Measurements from ENCODE around the gene PMPCA.

The PMPCA gene

DNA sequence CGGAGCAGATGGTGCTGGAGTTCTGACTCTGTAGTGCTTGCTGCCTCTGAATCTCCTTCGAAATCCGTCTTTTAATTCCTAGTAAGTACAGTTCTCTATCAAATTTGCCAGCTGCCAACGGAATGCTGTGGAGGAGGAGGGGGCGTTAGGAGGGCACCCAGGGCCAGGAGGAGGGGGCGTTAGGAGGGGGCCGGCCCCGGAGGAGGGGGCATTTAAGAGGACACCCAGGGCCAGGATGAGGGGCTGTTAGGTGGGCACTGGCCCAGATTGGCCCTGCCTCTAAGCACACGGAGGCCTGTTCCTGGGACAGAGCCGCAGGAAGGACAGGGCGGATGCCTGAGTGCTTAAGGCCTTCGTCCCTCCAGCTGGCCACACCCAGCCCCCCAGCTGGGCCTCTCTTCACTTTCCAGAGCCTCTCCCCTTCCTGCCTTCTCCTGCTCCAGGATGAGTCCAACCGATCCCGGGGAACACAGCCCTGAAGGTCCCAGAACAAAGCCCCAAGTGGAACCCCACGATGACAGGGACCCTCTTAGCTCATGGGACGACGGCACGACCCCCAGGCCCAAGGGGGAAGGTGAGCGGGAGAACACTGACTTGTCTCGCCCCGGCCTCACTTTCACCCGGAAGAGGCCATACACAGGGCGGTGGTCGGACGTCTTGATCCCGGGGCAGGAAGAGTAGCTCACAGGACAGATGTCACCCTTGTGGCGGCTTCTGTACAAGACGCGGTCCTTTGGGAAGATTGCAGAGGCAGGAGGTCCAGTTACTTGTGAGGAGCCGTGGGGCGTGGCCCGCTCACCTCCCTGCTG, 19.4 kb downstream of the PMPCA start:
- no peak overlapping the region for H3K4me3 Mint-ChIP-seq
- no peaks in the 10 kb centered on the region for H3K9me3 Mint-ChIP-seq (ENCODE audit: low read depth)
- no peaks in the 10 kb centered on the region for H3K4me1 Mint-ChIP-seq (ENCODE audit: low read depth)
- H3K27ac Mint-ChIP-seq = no peak overlapping the region
- H3K36me3 Mint-ChIP-seq = no peaks in the 10 kb centered on the region
- H3K27me3 Mint-ChIP-seq = no peaks in the 10 kb centered on the region

DNA sequence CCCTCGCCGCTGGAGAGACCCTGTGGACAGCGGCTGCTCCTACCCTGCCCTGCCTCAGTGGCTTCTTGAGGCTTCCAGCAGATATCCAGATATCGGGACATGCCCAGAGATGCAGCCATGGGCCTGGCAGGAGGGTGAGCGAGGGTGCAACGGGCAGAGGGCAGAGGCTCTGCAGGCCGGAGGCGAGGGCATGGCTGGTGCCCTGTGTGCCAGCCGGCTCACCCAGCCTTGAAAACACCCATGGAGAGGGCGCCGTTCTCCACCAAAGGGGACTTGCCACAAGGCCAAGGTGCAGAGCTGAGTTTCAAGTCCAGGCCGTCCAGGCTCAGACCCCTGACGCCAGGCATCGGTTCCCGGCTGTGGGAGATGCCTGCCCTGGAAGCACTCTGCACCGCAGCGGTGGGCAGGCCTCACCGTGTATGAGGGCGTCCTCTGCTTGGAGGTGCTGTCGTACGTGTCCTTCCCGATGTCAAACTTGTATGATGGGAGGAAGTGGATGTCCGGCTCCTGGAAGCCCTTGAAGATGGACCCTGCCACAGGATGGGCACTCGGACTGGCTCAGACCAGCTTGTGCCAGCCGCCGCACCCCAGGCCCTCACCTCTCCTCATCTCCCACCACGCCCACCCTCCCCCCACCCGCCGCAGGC, 20.3 kb downstream of the PMPCA start:
- Mint-ChIP-seq H3K9me3 (ENCODE audit: low read depth) (no peaks in the 10 kb centered on the region), H3K27me3 (no peaks in the 10 kb centered on the region), H3K4me3 (no peak overlapping the region), H3K36me3 (no peaks in the 10 kb centered on the region), H3K27ac (no peak overlapping the region), H3K4me1 (ENCODE audit: low read depth) (peaks cover 2% of the 10 kb centered on the region)

DNA sequence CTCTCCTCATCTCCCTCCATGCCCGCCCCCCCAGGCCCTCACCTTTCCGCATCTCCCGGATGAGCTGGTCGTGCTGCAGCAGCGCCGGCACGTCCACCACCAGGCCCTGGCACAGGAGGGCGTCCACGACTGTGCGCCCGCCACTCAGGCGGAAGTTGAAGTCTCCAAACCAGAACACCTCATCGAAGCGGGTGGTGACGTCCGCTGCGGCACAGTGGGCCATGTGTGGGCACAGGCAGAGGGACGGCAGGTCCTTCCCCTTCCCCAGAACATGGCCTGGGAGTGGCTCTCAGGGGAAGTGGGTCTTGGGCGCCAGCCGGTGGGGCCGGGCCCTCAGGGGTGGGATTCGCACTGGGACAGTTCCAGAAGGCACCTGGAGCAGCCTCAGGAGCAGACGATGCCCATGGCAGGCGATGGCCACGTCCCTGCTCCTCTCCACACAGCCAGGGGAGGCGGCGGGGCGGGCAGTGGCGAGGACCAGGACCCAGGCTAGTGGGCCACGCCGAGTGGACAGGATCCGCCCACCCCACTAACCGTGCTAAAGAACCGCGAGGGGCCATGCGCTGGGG, 21.4 kb downstream of the PMPCA start:
- H3K27ac Mint-ChIP-seq = no peak overlapping the region
- no peak overlapping the region for H3K4me3 Mint-ChIP-seq
- H3K4me1 Mint-ChIP-seq (ENCODE audit: low read depth) = peaks cover 10% of the 10 kb centered on the region
- no peaks in the 10 kb centered on the region for H3K27me3 Mint-ChIP-seq
- no peaks in the 10 kb centered on the region for H3K9me3 Mint-ChIP-seq (ENCODE audit: low read depth)
- no peaks in the 10 kb centered on the region for H3K36me3 Mint-ChIP-seq

DNA sequence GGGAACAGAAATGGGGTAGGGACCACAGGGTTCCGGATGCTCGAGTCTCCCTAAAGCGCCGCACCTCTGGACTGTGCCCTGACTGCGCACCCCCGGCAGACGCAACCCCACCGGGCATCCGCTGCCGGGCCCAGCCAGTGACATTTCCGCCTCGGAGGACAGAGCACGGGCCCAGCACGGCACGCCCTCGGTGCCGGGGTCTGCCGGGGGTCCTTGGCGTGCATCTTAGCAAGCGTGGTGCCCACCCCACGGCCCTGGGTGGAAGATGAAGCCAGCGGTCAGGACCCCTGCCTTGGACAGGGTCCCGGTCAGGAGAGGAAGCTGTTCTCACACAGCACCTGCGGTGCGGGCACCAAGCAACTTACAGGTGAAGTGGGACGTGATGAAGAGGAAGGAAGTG, 22.1 kb downstream of the PMPCA start:
- no peak overlapping the region for H3K4me3 Mint-ChIP-seq
- H3K27me3 Mint-ChIP-seq = no peaks in the 10 kb centered on the region
- peaks cover 17% of the 10 kb centered on the region for H3K4me1 Mint-ChIP-seq (ENCODE audit: low read depth)
- no peaks in the 10 kb centered on the region for H3K9me3 Mint-ChIP-seq (ENCODE audit: low read depth)
- no peaks in the 10 kb centered on the region for H3K36me3 Mint-ChIP-seq
- no peak overlapping the region for H3K27ac Mint-ChIP-seq

DNA sequence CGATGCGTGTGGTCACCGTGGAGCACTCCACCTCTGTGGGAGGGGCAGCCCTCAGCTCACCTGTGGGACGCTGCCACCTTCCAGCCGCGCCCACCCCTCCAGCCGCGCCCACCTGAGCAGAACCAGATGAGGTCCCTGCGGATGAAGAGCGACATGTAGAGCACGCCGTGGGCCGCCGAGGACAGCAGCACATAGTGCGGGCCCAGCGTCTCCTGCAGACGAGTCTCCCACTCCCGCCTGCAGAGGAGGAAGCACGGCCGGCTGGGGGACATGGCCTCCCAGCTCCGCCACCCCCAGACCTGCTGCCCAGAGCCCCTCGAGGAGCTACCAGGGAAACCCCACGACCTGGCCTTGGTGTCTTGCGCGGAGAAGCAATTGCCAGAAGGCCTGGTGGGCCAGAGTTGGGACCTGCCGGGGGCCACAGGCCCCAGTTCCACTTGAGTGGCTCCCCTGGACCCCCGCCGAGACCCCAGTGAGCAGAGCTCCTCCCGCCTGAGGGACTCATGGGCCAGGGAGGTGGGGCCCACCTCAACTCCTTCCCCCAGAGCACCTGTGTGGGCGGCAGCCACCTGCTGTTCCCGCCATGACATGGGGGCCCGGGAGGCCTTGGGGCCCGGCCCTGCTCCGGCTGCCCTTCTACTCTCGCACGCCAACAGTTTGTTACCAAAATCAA, 22.7 kb downstream of the PMPCA start:
- Mint-ChIP-seq H3K36me3 (no peaks in the 10 kb centered on the region), H3K27me3 (no peaks in the 10 kb centered on the region), H3K9me3 (ENCODE audit: low read depth) (no peaks in the 10 kb centered on the region), H3K27ac (no peak overlapping the region), H3K4me3 (no peak overlapping the region), H3K4me1 (ENCODE audit: low read depth) (peaks cover 22% of the 10 kb centered on the region)

DNA sequence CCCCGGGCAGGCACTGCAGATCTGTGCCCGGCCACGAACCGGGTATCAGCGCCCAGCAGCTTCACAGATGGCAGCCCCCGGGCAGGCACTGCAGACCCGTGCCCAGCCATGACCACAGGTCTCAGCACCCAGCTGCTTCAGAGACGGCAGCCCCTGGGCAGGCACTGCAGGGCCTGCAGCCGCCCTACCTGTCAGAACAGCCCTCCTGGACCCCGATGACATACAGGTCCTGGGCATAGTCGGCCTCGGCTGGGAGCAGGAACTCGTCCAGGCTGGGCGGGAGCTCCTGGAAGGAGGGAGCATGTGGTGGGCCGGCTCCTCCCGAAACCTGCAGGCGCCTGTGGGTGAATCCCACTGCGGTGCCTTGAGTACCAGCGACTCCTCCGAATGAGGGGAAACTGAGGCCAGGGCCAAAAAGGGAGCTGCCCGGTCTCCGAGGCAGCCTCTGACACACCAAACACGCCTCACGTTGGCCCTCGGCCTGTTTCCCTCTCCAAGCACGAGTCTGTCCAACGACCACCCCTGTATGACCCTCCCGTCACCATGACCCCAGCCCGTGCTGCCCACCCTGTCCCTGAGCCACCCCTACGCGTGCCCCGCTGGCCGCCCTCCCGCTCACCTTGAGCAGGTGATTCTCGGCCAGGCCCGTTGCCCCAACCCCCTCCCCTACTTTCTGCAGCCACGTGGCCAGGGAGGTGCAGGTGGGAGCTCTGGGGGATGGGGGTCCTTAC, 23.6 kb downstream of the PMPCA start:
- no peak overlapping the region for H3K27ac Mint-ChIP-seq
- H3K4me1 Mint-ChIP-seq (ENCODE audit: low read depth) = peaks cover 24% of the 10 kb centered on the region
- no peaks in the 10 kb centered on the region for H3K27me3 Mint-ChIP-seq
- H3K9me3 Mint-ChIP-seq (ENCODE audit: low read depth) = no peaks in the 10 kb centered on the region
- no peaks in the 10 kb centered on the region for H3K36me3 Mint-ChIP-seq
- no peak overlapping the region for H3K4me3 Mint-ChIP-seq

DNA sequence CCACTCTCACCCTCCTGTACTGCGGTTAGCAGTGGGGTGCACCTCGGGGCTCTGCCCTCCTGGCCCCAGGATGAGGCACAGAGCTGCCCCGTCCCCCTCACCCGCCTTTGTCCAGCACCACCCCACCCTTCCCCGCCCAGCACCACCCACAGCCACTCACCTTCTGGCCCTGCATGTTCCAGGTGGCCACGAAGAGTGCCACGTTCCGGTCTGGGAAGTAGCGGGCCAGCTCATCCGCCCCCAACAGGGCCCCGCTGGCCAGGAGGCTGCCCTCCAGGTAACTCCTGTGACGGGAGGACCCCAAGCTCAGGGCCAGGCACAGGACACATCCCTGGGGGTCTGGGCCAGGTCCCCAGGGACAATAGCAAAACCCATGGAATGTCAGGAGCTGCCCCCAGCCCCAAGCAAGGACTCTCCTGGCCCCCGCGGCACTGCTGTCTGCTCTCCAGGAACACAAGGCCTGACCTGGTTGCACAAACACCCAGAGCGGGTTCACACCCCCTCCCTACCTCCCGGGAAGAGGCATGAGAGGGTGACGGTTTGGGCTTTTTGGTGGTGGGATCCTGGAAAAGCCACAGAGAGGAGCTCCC, 24.2 kb downstream of the PMPCA start:
- no peaks in the 10 kb centered on the region for H3K27me3 Mint-ChIP-seq
- H3K4me3 Mint-ChIP-seq = no peak overlapping the region
- peaks cover 24% of the 10 kb centered on the region for H3K4me1 Mint-ChIP-seq (ENCODE audit: low read depth)
- no peaks in the 10 kb centered on the region for H3K9me3 Mint-ChIP-seq (ENCODE audit: low read depth)
- H3K36me3 Mint-ChIP-seq = no peaks in the 10 kb centered on the region
- no peak overlapping the region for H3K27ac Mint-ChIP-seq

DNA sequence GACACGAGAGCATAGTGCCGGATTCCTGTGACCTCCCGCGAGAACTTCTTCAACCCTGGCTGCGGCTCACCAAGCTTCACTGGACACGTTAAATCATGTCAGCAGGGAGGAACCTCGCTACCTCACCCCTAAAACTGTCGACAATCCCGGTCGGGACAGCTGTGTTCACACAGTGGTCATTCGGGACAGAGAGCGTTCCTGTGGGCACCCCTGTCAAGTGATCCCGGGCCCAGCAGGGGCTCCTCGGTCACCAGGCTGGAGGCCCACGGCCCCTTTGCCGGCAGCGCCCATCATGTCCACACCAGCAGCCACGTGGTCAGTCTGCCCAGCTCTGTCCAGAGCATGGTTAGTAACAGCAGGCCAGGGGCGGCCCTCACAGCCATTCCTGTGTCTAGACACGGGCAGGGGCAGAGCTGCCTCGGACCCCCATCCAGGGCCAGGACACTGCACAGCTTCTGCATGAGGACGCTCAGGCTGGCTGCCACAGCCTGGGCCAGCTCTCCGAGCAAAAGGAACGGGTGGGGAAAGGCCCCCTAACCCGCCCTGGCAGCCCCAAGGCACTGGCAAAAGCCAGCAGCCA, 25.7 kb downstream of the PMPCA start:
- no peaks in the 10 kb centered on the region for H3K9me3 Mint-ChIP-seq (ENCODE audit: low read depth)
- peaks cover 24% of the 10 kb centered on the region for H3K4me1 Mint-ChIP-seq (ENCODE audit: low read depth)
- H3K4me3 Mint-ChIP-seq = peak overlapping the region; percentile 19
- no peak overlapping the region for H3K27ac Mint-ChIP-seq
- H3K27me3 Mint-ChIP-seq = no peaks in the 10 kb centered on the region
- no peaks in the 10 kb centered on the region for H3K36me3 Mint-ChIP-seq

DNA sequence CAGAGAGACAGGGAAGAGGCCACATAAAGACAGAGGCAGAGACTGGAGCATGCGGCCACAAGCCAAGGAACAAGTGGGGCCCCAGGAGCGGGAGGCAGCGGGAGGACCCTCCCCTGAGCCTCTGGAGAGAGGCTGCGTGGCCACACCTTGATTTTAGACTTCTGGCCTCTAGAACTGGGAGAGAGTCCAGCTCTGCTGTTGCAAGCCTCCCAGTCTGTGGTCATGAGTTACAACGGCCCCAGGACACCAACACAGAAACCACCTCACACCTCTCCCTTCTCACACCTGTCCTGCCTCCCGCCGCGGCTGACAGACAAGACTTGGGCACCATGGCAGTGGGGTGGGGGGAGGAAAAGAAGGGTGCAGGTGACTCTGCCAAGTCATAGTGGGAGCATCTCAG, 27.0 kb downstream of the PMPCA start:
- H3K36me3 Mint-ChIP-seq = no peaks in the 10 kb centered on the region
- peaks cover 24% of the 10 kb centered on the region for H3K4me1 Mint-ChIP-seq (ENCODE audit: low read depth)
- H3K9me3 Mint-ChIP-seq (ENCODE audit: low read depth) = no peaks in the 10 kb centered on the region
- no peak overlapping the region for H3K27ac Mint-ChIP-seq
- peak overlapping the region; percentile 89 for H3K4me3 Mint-ChIP-seq
- no peaks in the 10 kb centered on the region for H3K27me3 Mint-ChIP-seq

DNA sequence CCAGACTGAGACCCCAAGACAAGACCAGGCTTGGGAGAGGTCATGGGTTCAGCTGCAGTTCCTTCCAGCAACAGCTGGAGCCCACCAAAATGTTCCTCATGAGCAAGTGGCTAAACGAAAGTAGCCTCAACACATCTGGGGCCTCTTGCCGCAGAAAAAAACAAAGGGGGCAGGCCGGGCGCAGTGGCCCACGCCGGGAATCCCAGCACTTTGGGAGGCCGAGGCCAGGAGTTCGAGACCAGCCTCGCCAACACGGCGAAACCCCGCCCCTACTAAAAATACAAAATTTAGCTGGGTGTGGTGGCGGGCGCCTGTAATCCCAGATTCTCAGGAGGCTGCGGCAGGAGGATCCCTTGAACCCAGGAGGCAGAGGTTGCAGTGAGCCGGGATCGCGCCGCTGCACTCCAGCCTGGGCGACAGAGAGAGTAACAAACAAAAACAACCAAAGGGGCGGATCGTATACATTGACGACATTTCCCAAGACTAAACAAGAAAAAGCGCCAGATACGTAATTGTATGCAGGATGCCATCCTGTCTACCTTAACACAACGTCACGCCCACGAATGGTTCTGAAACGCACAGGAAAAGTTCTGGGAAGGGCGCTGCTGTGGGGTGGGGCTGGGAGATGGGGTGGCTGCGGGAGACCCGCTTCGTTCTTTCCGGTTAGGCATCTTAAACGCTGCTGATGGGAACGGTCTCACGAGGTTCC, 27.5 kb downstream of the PMPCA start:
- H3K9me3 Mint-ChIP-seq (ENCODE audit: low read depth) = no peaks in the 10 kb centered on the region
- peaks cover 24% of the 10 kb centered on the region for H3K4me1 Mint-ChIP-seq (ENCODE audit: low read depth)
- H3K27me3 Mint-ChIP-seq = no peaks in the 10 kb centered on the region
- peak overlapping the region; percentile 89 for H3K4me3 Mint-ChIP-seq
- no peaks in the 10 kb centered on the region for H3K36me3 Mint-ChIP-seq
- H3K27ac Mint-ChIP-seq = peak overlapping the region; percentile 34

DNA sequence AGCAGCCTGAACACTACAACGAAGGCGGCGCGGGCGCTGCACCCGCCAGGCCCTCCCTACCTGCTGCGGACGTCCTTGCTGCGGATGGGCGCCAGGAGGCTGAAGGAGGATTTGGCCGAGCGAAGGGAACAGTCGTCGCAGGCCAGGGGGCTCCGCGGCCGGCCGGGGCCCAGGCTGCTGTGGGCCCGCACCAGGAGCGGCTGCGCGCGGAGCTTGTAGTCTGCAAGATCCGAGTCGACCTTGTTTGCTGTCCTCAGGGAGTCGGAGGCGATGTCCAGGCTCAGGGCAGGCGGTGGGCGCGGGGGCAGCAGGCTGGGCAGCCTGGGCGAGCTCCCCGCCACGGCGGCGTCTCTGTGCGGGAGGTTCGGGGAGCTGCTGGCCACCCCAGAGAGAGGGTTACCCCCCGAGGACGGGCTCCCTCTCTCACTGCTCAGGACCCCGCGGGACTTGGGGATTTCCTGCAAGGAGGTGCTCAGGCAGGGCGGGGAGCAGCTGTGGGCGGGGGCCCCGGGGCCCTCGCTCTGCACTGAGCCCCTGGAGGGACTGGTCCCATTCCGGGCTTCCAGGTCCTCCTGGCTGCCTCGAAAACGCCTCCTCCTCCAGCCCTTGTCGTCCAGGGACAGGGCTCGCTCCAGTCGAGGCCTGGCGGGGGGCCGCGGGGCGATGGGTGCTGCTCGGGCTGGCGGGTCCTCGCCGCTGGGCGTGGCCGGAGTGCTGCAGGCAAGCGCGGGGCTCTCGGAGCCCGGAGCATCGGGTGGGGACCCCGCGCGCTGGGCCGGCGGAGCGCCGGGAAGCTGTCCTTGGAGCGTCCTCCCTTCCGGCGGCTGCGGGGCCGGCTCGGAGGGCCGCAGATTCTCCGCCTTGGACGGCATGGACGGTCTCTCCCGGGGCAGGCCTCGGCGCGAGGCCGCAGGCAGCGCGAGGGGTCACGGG, 28.4 kb downstream of the PMPCA start:
- H3K9me3 Mint-ChIP-seq (ENCODE audit: low read depth) = no peaks in the 10 kb centered on the region
- H3K4me1 Mint-ChIP-seq (ENCODE audit: low read depth) = peaks cover 24% of the 10 kb centered on the region
- no peaks in the 10 kb centered on the region for H3K36me3 Mint-ChIP-seq
- H3K27ac Mint-ChIP-seq = no peak overlapping the region
- H3K27me3 Mint-ChIP-seq = no peaks in the 10 kb centered on the region
- H3K4me3 Mint-ChIP-seq = peak overlapping the region; percentile 89

DNA sequence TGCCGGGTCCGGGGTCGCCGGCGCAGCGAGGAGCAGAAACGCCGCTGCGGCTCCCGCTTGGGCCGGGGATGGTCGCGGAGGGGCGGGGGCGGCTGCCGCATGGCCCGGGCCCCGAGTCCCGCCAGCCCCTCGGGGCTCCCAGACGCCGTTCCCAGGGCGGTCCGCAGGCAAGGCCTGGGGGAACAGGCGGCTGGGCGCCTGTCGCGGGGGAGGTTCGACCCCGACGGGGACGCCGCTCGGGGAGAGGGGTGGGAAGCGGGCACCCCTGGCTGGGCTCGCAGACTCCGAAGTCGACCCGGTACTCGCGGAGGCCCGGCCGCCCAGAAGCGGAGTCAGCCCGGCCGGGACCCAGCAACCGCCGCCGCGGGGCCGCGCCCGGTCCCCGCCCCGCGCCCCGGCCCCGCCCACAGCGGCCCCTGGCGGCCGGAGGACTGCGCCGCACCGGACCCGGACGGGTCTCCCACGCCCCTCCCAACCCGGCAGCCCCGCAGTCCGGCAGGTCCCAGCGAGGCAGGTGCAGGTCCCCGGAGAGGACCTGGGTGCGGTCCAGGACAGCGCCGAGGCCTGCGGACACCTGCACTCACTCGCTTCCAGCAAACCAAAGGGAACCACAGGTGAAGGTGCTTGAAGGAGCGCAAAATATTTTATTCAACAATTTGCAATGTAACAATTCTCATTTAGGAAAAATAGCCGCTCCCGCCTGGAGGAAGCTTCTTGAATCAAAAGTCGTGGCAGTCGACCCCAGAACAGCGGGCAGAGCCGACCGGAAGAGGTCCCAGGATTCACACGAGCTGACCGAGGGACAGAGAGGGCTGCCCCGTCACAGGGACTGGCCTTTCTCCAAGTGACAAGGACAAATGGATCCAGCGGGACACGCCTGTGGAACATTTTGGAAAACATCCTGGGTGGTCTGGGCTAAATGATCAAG, 29.3 kb downstream of the PMPCA start, which contains the start of gene INPP5E:
Gene INPP5E (minus strand): TSS at position 365 of the 928 bp plus-strand sequence. CDS start 426 bp downstream, outside the sequence.
- Mint-ChIP-seq H3K4me1 (ENCODE audit: low read depth) (peaks cover 24% of the 10 kb centered on the region), H3K36me3 (no peaks in the 10 kb centered on the region), H3K27ac (peak within 1 kb of the TSS; percentile 54)

More for the DNA sequence above, 29.3 kb downstream of the PMPCA start, which contains the start of gene INPP5E:
- Mint-ChIP-seq H3K4me3 (peak within 1 kb of the TSS; percentile 89), H3K27me3 (no peaks in the 10 kb centered on the region), H3K9me3 (ENCODE audit: low read depth) (no peaks in the 10 kb centered on the region)

Data from activated naive CD8-positive, alpha-beta T cell (primary cell).